Memory B cell (primary cell): ENCODE measurements around the gene KRTAP10-10.
"Not testable (repeated sequence)": the region's sequence is repeated elsewhere in the genome, so short reads cannot be mapped to it uniquely, and the experiment has no call there.

ENCODE experiments used
- ATAC-seq: fragments of 150-1000 bp; cut with Tn5 transposase; 2 replicates; pipeline ENCODE4 v1.10.0; 2021; ENCODE audit warnings: low read depth, mild to moderate bottlenecking, moderate library complexity
- DNase-seq, 2 donors: peaks; one replicate each; pipeline ENCODE4 v3.0.0; 2022; ENCODE audit warnings: low spot score in 2 of 2
- H3K27ac Mint-ChIP-seq: one replicate; pipeline ENCODE4 v1.8.0; 2022; ENCODE audit warnings: mild to moderate bottlenecking, moderate library complexity, mixed read lengths
- H3K27me3 Mint-ChIP-seq: one replicate; pipeline ENCODE4 v1.8.0; 2022; ENCODE audit warnings: mixed read lengths
- H3K36me3 Mint-ChIP-seq: one replicate; pipeline ENCODE4 v1.8.0; 2022; ENCODE audit warnings: mild to moderate bottlenecking, mixed read lengths
- H3K4me1 Mint-ChIP-seq: one replicate; pipeline ENCODE4 v1.8.0; 2022; ENCODE audit warnings: mixed read lengths
- H3K4me3 Mint-ChIP-seq: one replicate; pipeline ENCODE4 v1.8.0; 2022; ENCODE audit warnings: mild to moderate bottlenecking, moderate library complexity, mixed read lengths
- H3K9me3 Mint-ChIP-seq: one replicate; pipeline ENCODE4 v1.8.0; 2022; ENCODE audit warnings: mixed read lengths

The KRTAP10-10 gene

GRCh38 chr21:44637018-44637850 lies at the start of gene KRTAP10-10:
Gene KRTAP10-10 (plus strand): TSS chr21:44637356. CDS start chr21:44637418, 62 bp downstream.
- H3K4me1 Mint-ChIP-seq: no peaks in the 10 kb centered on the region
- H3K27ac Mint-ChIP-seq: no peak within 1 kb of the TSS
- H3K27me3 Mint-ChIP-seq: peaks cover 24% of the 10 kb centered on the region
- peaks cover 14% of the 10 kb centered on the region for H3K9me3 Mint-ChIP-seq
- DNase-seq: no peak
- no peak for ATAC-seq
- no peak within 1 kb of the TSS for H3K4me3 Mint-ChIP-seq
- H3K36me3 Mint-ChIP-seq: peaks cover 5% of the 10 kb centered on the region

- Mint-ChIP-seq H3K4me3 (no peak overlapping the region), H3K27me3 (peaks cover 30% of the 10 kb centered on the region), H3K9me3 (peaks cover 3% of the 10 kb centered on the region), H3K27ac (no peak overlapping the region), H3K36me3 (no peaks in the 10 kb centered on the region), H3K4me1 (no peaks in the 10 kb centered on the region)
- DNase-seq (no peak), ATAC-seq (no peak)
These were observed 48.1 kb upstream of the KRTAP10-10 start for GRCh38 chr21:44589094-44589493.

- no peaks in the 10 kb centered on the region for H3K4me1 Mint-ChIP-seq
- peaks cover 3% of the 10 kb centered on the region for H3K9me3 Mint-ChIP-seq
- no peak for ATAC-seq
- peaks cover 25% of the 10 kb centered on the region for H3K27me3 Mint-ChIP-seq
- DNase-seq: no peak
- H3K36me3 Mint-ChIP-seq: no peaks in the 10 kb centered on the region
- no peak overlapping the region for H3K4me3 Mint-ChIP-seq
- no peak overlapping the region for H3K27ac Mint-ChIP-seq
These were observed 47.4 kb upstream of the KRTAP10-10 start for GRCh38 chr21:44589586-44590305.

- no peak overlapping the region for H3K27ac Mint-ChIP-seq
- H3K9me3 Mint-ChIP-seq: peaks cover 3% of the 10 kb centered on the region
- peaks cover 2% of the 10 kb centered on the region for H3K4me1 Mint-ChIP-seq
- peaks cover 26% of the 10 kb centered on the region for H3K27me3 Mint-ChIP-seq
- H3K4me3 Mint-ChIP-seq: no peak overlapping the region
- ATAC-seq (no peak), DNase-seq (peak in 1 of 2 donors; percentile 9)
- no peaks in the 10 kb centered on the region for H3K36me3 Mint-ChIP-seq
These were observed 46.8 kb upstream of the KRTAP10-10 start for GRCh38 chr21:44590311-44590721.

GRCh38 chr21:44590897-44591800 lies 46.0 kb upstream of the KRTAP10-10 start:
- H3K9me3 Mint-ChIP-seq, H3K27ac Mint-ChIP-seq, H3K36me3 Mint-ChIP-seq, ATAC-seq, DNase-seq, H3K4me1 Mint-ChIP-seq, H3K4me3 Mint-ChIP-seq: not testable (repeated sequence)
- H3K27me3 Mint-ChIP-seq: peaks cover 23% of the 10 kb centered on the region

- not testable (repeated sequence) for H3K4me3 Mint-ChIP-seq, H3K4me1 Mint-ChIP-seq, ATAC-seq, H3K27ac Mint-ChIP-seq, H3K9me3 Mint-ChIP-seq, H3K36me3 Mint-ChIP-seq
- peaks cover 19% of the 10 kb centered on the region for H3K27me3 Mint-ChIP-seq
- DNase-seq: peak in 1 of 2 donors; percentile 8
These were observed 45.4 kb upstream of the KRTAP10-10 start for GRCh38 chr21:44591801-44592130.

GRCh38 chr21:44592446-44593311 lies 44.5 kb upstream of the KRTAP10-10 start, which contains the start of gene KRTAP10-6:
Gene KRTAP10-6 (minus strand): TSS chr21:44592505. CDS start chr21:44592484, 21 bp downstream.
- H3K9me3 Mint-ChIP-seq: no peaks in the 10 kb centered on the region
- H3K4me3 Mint-ChIP-seq: no peak within 1 kb of the TSS
- H3K4me1 Mint-ChIP-seq: peaks cover 2% of the 10 kb centered on the region
- no peak within 1 kb of the TSS for H3K27ac Mint-ChIP-seq
- ATAC-seq (no peak), DNase-seq (peak in 1 of 2 donors; percentile 6)
- peaks cover 19% of the 10 kb centered on the region for H3K27me3 Mint-ChIP-seq
- H3K36me3 Mint-ChIP-seq: no peaks in the 10 kb centered on the region

GRCh38 chr21:44593598-44594405 lies 43.4 kb upstream of the KRTAP10-10 start:
- no peak overlapping the region for H3K27ac Mint-ChIP-seq
- H3K36me3 Mint-ChIP-seq: peaks cover 2% of the 10 kb centered on the region
- peaks cover 2% of the 10 kb centered on the region for H3K4me1 Mint-ChIP-seq
- peaks cover 7% of the 10 kb centered on the region for H3K9me3 Mint-ChIP-seq
- no peak overlapping the region for H3K4me3 Mint-ChIP-seq
- DNase-seq: no peak
- peaks cover 26% of the 10 kb centered on the region for H3K27me3 Mint-ChIP-seq
- ATAC-seq: no peak

- Mint-ChIP-seq H3K4me1 (peaks cover 2% of the 10 kb centered on the region), H3K27ac (no peak overlapping the region), H3K27me3 (peaks cover 23% of the 10 kb centered on the region), H3K36me3 (peaks cover 4% of the 10 kb centered on the region), H3K9me3 (peaks cover 10% of the 10 kb centered on the region), H3K4me3 (no peak overlapping the region)
- no peak for DNase-seq
- ATAC-seq: no peak
These were observed 42.7 kb upstream of the KRTAP10-10 start for GRCh38 chr21:44594406-44594916.

GRCh38 chr21:44595524-44595923 lies 41.6 kb upstream of the KRTAP10-10 start:
- Mint-ChIP-seq H3K4me3 (no peak overlapping the region), H3K36me3 (peaks cover 4% of the 10 kb centered on the region), H3K27ac (peak overlapping the region; percentile 36), H3K4me1 (peaks cover 2% of the 10 kb centered on the region), H3K9me3 (peaks cover 10% of the 10 kb centered on the region), H3K27me3 (peaks cover 25% of the 10 kb centered on the region)
- ATAC-seq (no peak), DNase-seq (no peak)

- peaks cover 4% of the 10 kb centered on the region for H3K36me3 Mint-ChIP-seq
- H3K9me3 Mint-ChIP-seq: peaks cover 10% of the 10 kb centered on the region
- H3K4me3 Mint-ChIP-seq: no peak overlapping the region
- ATAC-seq (no peak), DNase-seq (no peak)
- H3K27me3 Mint-ChIP-seq: peaks cover 26% of the 10 kb centered on the region
- H3K4me1 Mint-ChIP-seq: peaks cover 2% of the 10 kb centered on the region
- no peak overlapping the region for H3K27ac Mint-ChIP-seq
These were observed 41.0 kb upstream of the KRTAP10-10 start for GRCh38 chr21:44596068-44596725.

- H3K27ac Mint-ChIP-seq: no peak overlapping the region
- H3K4me3 Mint-ChIP-seq: no peak overlapping the region
- no peak for ATAC-seq
- H3K27me3 Mint-ChIP-seq: peaks cover 26% of the 10 kb centered on the region
- no peak for DNase-seq
- H3K36me3 Mint-ChIP-seq: peaks cover 4% of the 10 kb centered on the region
- H3K9me3 Mint-ChIP-seq: peaks cover 10% of the 10 kb centered on the region
- H3K4me1 Mint-ChIP-seq: peaks cover 2% of the 10 kb centered on the region
These were observed 39.1 kb upstream of the KRTAP10-10 start for GRCh38 chr21:44598061-44598460.
